Left ventricle myocardium inferior (tissue), 1 donor: ENCODE results near the gene GOLGA5. TPM values are rescaled to one million over a fixed set of nuclear protein-coding genes. Genes with fewer than 3 reads are reported as not detected.

ENCODE experiments used
- DNase-seq: peaks from one replicate; pipeline ENCODE4 v3.0.0-alpha.2; 2020
- H3K27ac ChIP-seq: fragments of 200-600 bp; replicated peaks from 2 replicates; pipeline ENCODE4 v1.8.0; 2021
- H3K27me3 ChIP-seq: fragments of 200-600 bp; 2 replicates; pipeline ENCODE4 v1.8.0; 2021; ENCODE audit warnings: low read depth
- H3K36me3 ChIP-seq: fragments of 200-600 bp; 2 replicates; pipeline ENCODE4 v1.8.0; 2021
- H3K4me1 ChIP-seq: fragments of 200-600 bp; 2 replicates; pipeline ENCODE4 v1.8.0; 2021
- H3K4me3 ChIP-seq: fragments of 200-600 bp; 2 replicates; pipeline ENCODE4 v1.8.0; 2021; ENCODE audit warnings: mild to moderate bottlenecking, moderate library complexity
- H3K9me3 ChIP-seq: fragments of 200-600 bp; replicated peaks from 2 replicates; pipeline ENCODE4 v1.8.0; 2021
- intact Hi-C: fragments of 100-400 bp; cut with micrococcal nuclease; formaldehyde crosslinking; loops from one replicate; pipeline ENCODE4 v1.11.0; 2022
- total RNA-seq: library from RNA; stranded (reverse); fragmentation: NEBNext Ultra II Directional; extraction: Animal tissue kit (Norgen Biotek cat#: 25700); gene quantifications from one replicate; pipeline ENCODE4 v1.2.1, GENCODE V29; 2021
- TF ChIP-seq, protein P1 (sequence below): fragments of 200-600 bp; IDR thresholded peaks from 2 replicates; pipeline ENCODE4 v1.8.0; 2021; ENCODE audit warnings: antibody characterized with exemption, mild to moderate bottlenecking, borderline replicate concordance
- donor health status: DM: no; HTN: yes; CAD: no; lungs with severe emphysema.

GOLGA5 gene
- total RNA-seq, 1 donor from 2014 or later: 20.3 TPM

DNA sequence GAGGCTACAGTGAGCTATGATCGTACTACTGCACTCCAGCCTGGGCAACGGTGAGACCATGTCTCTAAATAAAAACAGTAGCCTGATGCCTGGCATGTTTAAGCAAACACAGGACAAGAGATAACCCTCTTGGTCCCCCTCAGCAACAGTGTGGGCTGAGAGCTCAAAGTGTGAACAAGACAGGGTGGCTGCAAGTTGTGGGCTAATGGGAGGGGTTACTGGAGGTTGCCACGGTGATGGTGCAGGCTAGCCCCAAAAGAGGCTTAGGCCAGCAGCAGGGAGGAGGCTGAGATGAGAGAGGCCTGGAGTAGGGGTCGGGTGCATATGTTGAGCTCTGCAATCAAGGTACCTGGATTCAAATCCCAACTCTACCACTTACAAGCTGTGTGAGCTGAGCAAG is 42.3 kb upstream of the GOLGA5 start:
- Histone ChIP-seq H3K9me3 (no peaks in the 10 kb centered on the region), H3K4me3 (no peak overlapping the region), H3K36me3 (no peaks in the 10 kb centered on the region), H3K4me1 (peaks cover 36% of the 10 kb centered on the region), H3K27ac (peak overlapping the region; percentile 85), H3K27me3 (no peaks in the 10 kb centered on the region)
- intact Hi-C loops: no loop called here
- TF ChIP-seq, protein P1, sequence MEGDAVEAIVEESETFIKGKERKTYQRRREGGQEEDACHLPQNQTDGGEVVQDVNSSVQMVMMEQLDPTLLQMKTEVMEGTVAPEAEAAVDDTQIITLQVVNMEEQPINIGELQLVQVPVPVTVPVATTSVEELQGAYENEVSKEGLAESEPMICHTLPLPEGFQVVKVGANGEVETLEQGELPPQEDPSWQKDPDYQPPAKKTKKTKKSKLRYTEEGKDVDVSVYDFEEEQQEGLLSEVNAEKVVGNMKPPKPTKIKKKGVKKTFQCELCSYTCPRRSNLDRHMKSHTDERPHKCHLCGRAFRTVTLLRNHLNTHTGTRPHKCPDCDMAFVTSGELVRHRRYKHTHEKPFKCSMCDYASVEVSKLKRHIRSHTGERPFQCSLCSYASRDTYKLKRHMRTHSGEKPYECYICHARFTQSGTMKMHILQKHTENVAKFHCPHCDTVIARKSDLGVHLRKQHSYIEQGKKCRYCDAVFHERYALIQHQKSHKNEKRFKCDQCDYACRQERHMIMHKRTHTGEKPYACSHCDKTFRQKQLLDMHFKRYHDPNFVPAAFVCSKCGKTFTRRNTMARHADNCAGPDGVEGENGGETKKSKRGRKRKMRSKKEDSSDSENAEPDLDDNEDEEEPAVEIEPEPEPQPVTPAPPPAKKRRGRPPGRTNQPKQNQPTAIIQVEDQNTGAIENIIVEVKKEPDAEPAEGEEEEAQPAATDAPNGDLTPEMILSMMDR: no peak
- no peak for DNase-seq

DNA sequence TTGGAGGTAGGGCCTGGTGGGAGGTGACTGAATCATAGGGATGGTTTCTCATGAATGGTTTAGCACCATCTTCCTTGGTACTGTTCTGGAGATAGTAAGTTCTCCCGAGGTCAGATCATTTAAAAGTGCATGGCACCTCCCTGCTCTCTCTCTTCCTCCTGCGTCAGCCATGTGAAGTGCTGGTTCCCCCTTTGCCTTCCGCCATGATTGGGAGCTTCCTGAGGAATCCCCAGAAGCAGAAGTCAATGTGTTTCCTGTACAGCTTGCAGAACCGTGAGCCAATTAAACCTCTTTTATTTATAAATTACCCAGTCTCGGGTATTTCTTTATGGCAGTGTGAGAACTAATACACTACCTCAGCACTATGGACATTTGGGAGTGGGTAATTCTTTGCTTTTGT is 40.9 kb upstream of the GOLGA5 start:
- H3K36me3 ChIP-seq: no peaks in the 10 kb centered on the region
- H3K27ac ChIP-seq: peak overlapping the region; percentile 8
- H3K9me3 ChIP-seq: no peaks in the 10 kb centered on the region
- peaks cover 22% of the 10 kb centered on the region for H3K4me1 ChIP-seq
- no peaks in the 10 kb centered on the region for H3K27me3 ChIP-seq
- intact Hi-C loops: no loop called here
- no peak for DNase-seq
- H3K4me3 ChIP-seq: no peak overlapping the region
- TF ChIP-seq, protein P1: no peak

DNA sequence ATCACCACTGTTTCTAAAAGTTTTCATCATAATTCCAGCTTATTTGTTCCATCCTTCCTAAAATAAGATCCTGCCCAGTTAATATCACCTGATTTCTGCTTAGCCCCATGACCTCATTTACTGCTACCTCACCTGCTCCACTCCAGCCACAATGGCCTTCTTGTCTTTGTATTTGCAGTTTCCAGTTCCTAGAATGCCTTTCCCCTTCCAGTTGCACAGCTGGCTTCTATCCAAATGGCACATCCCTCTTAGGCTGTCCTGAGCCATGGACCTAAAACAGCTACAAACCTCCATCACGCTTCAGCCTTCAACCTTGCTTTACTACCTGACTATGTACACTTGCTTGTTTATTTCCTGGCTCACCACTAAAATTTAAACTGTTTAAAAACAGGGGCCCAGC is 39.1 kb upstream of the GOLGA5 start:
- peaks cover 14% of the 10 kb centered on the region for H3K4me1 ChIP-seq
- no peak overlapping the region for H3K27ac ChIP-seq
- no peak for DNase-seq
- no peaks in the 10 kb centered on the region for H3K36me3 ChIP-seq
- no peaks in the 10 kb centered on the region for H3K27me3 ChIP-seq
- H3K4me3 ChIP-seq: no peak overlapping the region
- no peaks in the 10 kb centered on the region for H3K9me3 ChIP-seq
- intact Hi-C loops: no loop called here
- TF ChIP-seq, protein P1: no peak

DNA sequence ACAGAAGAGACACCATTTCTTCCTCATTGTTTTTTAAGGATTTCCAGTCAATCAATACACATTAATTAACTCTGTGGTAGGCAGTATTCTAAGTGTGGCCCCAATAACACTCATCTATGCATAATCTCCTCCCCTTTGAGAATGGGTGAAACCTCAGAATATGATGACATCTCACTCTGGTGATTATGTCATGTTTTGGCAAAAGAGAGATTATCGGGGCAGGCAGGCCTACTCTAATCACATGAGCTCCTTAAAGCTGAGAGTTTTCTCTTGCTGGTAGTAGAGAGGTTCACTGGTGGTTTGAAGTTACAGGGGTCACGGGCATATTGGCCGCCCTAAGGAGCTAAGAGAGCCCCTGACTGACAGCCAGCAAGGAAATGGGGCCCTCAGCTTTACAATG is 38.6 kb upstream of the GOLGA5 start:
- Histone ChIP-seq H3K36me3 (no peaks in the 10 kb centered on the region), H3K27ac (no peak overlapping the region), H3K4me3 (no peak overlapping the region), H3K27me3 (no peaks in the 10 kb centered on the region), H3K4me1 (peaks cover 12% of the 10 kb centered on the region), H3K9me3 (no peaks in the 10 kb centered on the region)
- TF ChIP-seq, protein P1: no peak
- intact Hi-C loops: no loop called here
- DNase-seq: no peak

DNA sequence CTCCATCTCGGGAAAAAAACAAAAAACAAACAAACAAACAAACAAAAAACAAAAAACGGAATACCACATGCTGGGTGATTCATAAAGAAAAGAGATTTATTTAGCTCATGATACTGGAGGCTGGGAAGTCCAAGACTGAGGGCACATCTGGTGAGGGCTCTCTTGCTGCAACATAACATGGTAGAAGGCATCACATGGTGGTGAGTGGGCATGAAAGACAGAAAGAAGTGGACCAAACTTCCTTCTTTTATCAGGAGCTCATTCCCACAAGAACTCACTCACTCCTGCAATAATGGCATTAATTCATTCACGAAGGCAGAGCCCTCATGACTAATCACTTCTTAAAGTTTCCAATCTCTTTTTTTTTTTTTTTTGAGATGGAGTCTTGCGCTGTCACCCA is 37.7 kb upstream of the GOLGA5 start:
- Histone ChIP-seq H3K9me3 (no peaks in the 10 kb centered on the region), H3K36me3 (no peaks in the 10 kb centered on the region), H3K4me1 (peaks cover 6% of the 10 kb centered on the region), H3K27ac (no peak overlapping the region), H3K4me3 (no peak overlapping the region), H3K27me3 (no peaks in the 10 kb centered on the region)
- DNase-seq: no peak
- intact Hi-C loops: no loop called here
- TF ChIP-seq, protein P1: no peak

DNA sequence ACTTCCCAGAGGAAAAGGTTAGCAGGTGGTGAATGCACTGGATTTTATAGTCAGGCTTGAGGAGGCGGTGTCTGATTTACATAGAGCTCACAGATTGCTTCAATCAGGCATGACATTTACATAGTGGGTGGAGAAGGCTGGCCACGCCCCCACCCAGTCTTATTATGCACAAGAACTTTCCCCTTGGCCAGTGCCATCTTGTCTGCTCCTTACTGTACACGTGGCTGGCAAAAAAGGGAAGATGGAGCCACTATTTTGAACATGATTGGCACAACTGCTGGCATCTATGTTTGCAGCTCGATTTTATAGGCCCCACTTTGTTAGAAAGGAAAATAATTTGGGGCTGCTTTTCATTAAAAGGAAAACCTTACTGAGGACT is 34.8 kb upstream of the GOLGA5 start:
- Histone ChIP-seq H3K9me3 (no peaks in the 10 kb centered on the region), H3K4me1 (no peaks in the 10 kb centered on the region), H3K27me3 (no peaks in the 10 kb centered on the region), H3K36me3 (no peaks in the 10 kb centered on the region), H3K27ac (no peak overlapping the region), H3K4me3 (no peak overlapping the region)
- intact Hi-C loops: no loop called here
- DNase-seq: no peak
- TF ChIP-seq, protein P1: no peak
